ENCODE measurements around the gene PCGF5. TPM values are rescaled to one million over a fixed set of nuclear protein-coding genes. Genes with fewer than 3 reads are reported as not detected.

Gene PCGF5
- total and polyA plus RNA-seq, 2 of the 8 experiments (the other 6 are each of a cell fraction or from before 2014, with no cell fraction given): 5.8 to 8.4 TPM

- no peak for TF ChIP-seq RNF2 (IDR thresholded peaks at IDR 0.05; ENCODE audit: borderline replicate concordance, low read depth, low read length, missing control alignments, poor library complexity, severe bottlenecking)
- no peak for TF ChIP-seq HDAC2 (IDR thresholded peaks at IDR 0.05; ENCODE audit: borderline replicate concordance in 1 of 2, low read depth in 2 of 2, low read length in 2 of 2)
- TF ChIP-seq POLR2A (IDR thresholded peaks at IDR 0.05; ENCODE audit: control extremely low read depth in 1 of 2, low read depth in 2 of 2, low read length in 2 of 2): no peak
- no peak for TF ChIP-seq TEAD4 (IDR thresholded peaks at IDR 0.05; ENCODE audit: low read depth, low read length)
- no peak for TF ChIP-seq USF2 (IDR thresholded peaks at IDR 0.05; ENCODE audit: low read length)
These were observed 91.3 kb downstream of the PCGF5 start (continued) for GRCh38 chr10:91311601-91312381.
